ENCODE results near the gene MSH5.
A peak's percentile ranks its signal among the peaks of the same experiment; 100 is the strongest.

Gene MSH5

DNA sequence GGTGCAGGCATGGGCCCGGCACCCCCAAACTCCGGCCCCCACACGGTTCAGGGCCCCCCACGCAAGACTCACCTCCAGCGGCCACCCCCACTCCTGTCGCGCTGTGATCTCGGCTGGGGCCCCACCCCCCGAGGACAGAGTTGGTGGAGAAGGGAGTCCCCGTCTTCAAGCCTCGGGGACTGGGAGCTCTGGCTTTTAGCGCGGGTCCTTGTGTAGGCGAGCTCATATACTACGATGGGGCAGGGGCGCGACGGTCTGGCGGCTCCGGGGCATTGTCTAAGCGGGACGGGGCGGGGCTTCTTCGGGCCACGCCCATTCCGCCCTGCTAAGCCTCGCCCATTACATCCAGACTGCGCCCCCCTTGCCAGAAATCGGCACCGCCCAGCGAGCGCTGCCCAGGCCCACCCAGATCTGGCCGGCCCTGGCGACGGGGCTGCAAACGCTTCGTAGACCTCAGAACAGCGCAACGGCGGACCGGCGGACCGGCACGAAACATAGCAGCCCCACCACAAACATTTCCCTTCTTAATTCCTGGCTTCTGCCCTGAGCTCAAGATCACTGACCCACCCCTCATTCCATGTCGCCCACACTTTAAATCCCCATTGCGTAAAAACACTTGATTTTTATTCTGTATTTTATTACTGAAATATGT is 9.7 kb upstream of the MSH5 start:
- DNase-seq: peak; percentile 54

DNA sequence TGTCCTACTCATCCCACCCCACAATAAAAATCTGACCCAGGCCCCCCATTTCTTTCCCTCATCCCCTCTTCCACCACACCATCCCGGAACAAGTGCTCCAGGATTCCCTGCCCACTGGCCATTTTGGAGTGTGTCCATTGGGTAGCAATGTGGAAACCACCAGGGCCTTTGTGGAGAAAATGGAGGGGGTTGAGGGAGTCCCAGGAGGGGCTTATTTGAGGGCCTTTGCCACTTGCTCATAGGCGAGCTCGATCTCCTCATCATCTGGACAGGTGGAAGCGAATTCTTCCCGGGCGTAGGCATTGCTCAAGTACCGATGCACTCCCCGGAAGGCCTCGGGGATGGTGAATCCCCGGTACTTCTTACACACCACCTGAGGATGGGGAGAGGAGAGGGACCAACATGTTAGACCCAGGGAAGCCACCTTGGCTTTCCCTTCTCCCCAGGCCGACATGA is 9.1 kb upstream of the MSH5 start:
- DNase-seq: no peak

DNA sequence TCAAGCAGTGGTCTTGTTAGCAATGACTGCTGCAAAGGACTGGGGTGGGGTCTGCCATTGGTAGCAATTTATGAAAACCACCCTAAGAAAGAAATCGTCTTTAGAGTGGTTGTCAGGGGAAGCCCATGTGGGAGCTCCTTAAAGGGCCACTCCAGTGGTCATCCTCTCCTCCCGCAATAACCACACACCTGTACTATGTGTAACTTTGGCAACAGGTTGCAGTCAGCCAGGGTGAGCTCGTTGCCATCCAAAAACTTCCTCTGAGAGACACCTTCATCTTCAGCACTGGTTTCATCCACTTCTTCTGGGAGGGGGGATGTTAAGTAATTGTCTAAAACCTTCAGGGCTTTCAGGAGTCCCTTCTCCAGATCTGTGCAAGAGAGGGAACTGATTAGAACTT is 7.8 kb upstream of the MSH5 start:
- no peak for DNase-seq

DNA sequence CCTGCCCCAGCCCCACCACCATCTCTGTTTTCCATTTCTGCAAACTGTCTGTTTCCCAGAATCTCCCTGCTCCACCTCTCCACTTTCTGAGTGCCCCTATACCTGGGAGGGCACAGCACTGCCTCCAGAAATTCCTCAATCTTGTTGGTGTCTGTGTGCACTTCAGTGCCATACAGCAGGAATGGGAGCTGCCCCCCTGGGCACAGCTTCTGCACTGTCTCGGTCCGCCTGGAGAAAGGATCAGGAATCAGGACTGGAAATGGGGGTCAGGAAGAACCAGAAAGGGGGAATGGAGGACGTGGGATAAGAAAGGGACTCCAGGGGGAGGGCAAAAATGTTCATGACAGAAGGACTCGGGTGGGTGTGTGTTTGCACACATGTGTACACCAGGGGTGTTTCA is 6.1 kb upstream of the MSH5 start:
- no peak for DNase-seq

DNA sequence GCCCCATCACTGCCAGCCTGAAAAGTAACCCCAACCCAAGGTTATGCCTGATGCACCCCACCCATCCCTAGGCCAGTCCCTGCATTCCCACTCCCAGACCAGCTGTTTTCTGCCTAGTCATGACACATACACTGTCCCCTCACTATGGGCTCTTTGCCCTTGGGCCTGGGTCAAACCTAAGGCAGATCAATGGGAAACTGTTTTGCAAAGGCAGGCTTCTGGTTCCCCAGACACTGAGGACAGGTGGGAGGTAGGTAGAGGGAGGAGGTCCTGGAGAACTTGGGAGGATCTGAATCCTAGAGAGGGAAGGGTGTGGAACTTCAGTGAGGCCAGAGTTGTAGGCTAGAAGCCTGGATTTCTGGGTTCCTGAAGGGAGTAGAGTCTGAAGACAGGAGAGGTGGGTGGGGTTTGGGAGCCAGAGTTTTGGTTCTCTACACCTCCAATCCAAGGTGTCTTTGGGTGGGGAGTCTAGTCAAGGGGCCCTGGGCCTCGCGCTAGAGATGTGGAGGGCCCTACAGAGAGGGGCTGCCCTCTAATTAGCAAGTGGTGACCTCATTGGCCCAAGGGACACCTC is 5.5 kb upstream of the MSH5 start:
- DNase-seq: no peak

DNA sequence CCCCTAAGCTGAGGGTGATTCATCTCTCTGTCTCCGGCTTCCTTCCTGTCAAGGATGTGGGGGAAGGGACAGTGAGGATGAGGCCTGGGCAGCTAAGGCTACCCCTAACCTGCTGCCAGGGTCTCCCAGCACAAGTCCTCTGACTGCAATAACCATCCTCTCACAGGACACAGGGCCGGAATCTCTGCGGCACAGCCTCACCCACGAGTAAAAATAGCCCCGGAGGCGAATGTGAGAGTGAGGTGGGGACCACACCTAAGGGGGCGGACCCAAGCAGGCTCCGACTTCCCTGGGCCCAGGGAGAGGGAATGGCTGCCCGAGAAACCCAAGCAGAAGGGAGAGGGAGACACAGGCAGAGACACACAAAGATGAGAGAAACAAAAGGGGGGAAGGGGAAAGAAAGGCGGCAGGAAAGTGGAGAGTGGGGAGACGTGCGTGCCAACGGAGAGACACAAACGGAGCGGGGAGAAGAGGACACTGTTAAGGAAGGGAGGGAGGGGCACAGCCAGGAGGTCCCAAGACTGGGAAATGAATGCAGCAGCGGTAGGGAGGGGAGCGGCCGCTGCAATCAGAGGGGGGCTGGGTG is 4.9 kb upstream of the MSH5 start:
- DNase-seq: peak; percentile 40

DNA sequence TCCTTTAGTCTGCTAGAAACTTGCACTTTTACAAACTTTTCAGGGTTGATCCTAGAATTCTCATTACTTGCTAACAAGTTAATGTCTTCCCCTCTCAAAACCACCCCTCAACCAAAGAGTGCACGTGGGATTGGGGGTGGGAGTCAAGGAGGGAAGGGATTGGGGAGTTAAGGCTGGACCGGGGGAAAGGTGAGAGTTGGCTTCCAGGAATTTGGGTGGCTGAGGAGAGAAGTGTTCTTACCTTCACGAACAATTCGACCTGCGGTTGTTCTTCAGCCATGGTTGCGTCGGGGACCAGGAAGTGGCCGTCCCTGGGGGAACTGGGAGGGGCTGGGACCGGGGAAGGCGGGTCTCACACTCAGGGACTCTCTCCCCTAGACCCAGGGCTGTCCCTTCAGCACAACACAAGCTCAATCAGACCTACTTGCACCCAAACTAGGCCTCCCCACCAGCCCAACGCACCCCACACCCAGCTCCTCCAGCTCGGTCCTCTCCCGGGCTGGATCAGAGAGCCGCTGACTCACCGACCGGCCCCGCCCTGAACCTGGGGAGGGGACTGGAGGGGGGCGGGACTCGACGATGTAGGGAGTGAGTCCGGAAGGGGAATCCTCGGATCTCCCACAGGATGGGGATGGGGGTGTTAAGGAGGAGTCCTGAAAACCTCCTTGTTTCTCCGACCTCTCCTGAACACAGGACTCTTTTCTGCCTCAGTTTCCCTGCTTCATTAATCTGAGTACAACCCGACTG is 3.6 kb upstream of the MSH5 start, which contains the start of gene CLIC1:
CLIC1 (minus strand) TSS at position 510 of the 747 bp plus-strand sequence; CDS start at position 280, 230 bp downstream.
- DNase-seq: peak; percentile 47

DNA sequence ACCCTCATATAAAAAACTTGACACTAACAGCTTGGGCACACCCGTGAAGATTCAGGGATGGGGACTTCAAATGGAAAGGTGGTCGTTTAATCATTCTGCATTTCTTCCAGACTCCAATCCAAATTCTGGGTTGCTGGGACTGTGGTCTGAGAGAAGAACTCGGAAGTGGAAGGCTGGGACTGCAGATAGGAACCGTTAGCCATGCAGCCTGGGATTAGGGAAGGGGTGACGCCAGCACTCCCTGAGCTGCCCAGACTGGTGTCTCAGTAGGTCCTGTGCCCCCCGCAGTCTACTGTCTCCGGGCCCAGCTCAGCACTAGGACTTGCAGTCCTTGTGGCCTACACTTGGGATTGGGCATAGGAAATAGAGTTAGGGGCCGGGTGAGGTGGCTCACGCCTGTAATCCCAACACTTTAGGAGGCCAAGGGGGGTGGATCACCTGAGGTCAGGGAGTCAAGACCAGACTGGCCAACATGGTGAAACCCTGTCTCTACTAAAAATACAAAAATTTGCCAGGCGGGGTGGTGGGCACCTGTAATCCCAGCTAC is 3.0 kb upstream of the MSH5 start:
- DNase-seq: no peak

DNA sequence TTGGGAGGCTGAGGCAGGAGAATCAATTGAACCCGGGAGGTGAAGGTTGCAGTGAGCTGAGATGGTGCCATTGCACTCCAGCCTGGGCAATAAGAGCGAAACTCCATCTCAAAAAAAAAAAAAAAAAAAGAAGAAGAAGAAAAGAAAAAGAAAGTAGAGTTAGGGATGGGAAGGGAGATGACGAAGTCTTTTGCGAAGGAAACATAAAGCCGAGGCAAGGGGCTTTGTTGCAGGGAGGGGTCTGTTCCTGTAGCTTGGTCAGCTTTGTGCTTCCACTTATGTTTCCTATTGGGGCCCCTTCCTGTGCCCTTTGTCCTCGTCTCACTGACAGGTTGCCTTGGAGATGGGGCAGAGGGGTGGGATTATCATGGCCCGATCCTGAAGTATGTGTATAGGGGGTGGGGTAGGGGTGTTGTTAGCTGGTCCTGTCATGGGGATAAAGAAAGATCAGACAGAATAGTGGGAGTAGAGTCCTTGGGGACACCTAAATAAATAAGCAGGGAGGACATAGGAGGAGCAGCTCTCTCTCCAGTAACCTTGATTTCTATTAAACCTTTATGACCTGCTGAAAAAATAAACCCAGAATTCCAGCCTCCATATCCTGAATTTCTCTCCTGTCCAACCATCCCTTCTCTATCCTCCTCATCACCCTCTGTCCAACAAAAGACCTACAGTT is 2.4 kb upstream of the MSH5 start:
- no peak for DNase-seq

DNA sequence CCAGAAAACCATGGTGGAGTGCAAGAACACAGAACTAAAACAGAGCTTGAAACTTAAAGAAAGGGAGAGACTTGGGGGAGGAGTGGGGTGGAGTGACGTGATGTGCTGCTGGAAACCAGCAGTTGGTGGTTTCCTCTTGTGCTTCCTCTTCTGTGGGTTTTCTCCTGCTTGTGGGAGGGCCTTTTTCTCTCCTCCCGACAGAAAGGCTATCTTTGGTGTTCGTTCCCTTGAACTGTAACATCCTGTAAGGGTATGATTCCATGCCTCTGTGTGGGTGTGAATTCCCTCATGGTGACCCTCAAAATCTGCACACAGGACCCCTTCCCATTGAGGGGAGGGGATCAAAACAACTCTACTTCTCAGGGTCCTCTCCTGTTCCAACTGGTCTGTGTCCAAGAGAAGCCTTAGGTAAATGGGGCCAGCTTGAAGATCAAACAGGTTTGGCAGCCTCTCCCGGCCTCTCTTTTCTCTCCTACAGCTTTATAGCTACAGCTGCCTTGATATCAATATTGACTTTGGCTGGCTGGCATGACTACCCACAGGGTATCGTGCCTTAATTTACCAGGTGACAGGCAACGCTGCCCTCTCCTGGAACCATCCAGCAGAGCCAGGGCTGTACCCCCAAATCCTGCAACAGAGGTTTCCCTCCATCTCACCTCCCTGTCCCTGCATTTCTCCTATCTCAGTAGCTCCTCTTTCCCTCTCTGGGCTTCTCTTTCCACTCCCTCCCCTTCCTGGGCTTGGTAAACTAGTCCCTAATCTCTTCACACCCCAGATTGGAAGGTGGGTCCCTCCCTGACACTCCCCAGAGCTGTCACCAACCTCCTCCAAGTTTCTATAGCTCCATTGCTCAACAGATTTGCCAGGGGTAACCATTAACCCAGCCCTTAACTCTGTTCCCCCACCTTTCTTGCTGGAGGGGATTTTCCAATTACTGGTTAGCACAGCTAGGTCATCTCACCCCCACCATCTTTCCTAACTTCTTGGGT is 1.5 kb upstream of the MSH5 start:
- DNase-seq: peak; percentile 83

DNA sequence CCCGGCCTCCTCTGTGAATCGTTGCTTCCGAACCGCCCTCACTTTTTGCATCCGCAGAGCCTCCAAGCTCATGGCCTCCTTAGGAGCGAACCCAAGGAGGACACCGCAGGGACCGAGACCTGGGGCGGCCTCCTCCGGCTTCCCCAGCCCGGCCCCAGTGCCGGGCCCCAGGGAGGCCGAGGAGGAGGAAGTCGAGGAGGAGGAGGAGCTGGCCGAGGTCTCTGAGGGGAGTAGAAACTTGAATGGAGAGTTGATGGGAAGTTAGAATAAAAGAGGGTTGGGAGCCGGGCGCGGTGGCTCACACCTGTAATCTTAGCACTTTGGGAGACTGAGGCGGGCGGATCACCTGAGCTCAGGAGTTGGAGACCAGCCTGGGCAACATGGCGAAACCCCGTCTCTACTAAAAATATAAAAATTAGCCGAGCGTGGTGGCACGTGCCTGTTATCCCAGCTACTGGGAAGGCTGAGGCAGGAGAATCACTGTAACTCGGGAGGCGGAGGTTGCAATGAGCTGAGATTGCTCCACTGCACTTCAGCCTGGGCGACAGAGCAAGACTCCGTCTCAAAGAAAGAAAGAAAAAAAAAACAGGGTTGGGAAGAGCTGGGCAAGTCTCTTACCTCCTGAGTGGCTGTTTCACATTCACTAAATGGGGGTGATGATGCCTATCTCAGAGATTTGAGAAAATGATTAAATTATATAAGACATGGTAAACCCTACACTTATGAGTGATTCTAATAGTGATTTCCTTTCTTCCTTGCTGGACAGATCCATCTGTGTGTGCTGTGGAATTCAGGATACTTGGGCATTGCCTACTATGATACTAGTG is 805 bp downstream of the MSH5 start:
- DNase-seq: no peak

DNA sequence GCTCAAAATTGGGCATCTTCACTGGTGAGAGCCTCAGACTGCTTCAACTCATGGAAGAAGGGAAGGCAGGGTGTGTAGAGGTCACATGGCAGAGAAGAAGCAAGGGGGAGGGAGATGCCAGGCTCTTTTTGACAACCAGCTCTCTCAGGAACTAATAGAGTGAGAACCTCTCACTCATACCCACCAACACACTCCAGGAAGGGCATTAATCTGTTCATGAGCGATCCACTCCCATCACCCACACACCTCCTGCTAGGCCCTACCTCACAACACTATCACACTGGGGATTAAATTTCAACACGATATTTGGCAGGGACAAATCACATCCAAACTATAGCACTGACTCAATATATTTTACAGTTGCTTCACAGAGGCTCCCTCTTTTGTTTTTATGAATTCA is 2.0 kb downstream of the MSH5 start:
- no peak for DNase-seq

DNA sequence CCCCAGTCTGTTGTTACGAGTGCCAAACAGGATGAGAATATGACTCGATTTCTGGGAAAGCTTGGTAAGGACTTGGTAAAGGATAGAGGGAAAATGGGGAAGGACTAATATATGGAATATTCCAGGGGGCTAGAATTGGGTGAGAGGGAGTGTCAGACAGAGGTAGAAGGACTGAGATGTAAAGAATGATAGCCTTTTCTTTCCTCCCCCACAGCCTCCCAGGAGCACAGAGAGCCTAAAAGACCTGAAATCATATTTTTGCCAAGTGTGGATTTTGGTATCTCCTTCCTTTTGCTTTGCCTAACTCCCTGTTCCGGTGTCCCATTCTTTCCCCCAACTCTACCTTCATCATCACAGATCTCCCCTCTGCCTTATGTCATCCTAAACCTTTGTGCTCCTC is 3.1 kb downstream of the MSH5 start:
- DNase-seq: no peak

DNA sequence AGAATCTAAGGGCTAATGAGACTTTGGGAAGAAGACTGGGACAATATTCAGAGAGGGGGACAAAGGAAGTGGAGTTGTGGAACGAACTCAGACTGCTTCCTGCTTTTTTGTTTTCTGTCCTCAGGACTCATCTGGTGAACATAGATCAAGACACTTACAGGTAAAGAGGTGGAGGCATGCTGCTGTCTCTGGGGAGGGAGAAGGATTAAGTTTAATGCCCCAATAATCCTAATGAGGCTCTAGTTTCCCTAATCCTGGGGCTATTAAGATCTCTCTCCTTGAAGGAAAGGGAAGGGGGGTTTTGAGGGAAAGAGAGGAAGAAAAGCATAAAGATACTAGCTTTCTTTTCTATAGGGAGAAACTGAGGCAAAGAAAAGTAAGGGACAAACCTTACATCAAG is 4.6 kb downstream of the MSH5 start:
- no peak for DNase-seq

DNA sequence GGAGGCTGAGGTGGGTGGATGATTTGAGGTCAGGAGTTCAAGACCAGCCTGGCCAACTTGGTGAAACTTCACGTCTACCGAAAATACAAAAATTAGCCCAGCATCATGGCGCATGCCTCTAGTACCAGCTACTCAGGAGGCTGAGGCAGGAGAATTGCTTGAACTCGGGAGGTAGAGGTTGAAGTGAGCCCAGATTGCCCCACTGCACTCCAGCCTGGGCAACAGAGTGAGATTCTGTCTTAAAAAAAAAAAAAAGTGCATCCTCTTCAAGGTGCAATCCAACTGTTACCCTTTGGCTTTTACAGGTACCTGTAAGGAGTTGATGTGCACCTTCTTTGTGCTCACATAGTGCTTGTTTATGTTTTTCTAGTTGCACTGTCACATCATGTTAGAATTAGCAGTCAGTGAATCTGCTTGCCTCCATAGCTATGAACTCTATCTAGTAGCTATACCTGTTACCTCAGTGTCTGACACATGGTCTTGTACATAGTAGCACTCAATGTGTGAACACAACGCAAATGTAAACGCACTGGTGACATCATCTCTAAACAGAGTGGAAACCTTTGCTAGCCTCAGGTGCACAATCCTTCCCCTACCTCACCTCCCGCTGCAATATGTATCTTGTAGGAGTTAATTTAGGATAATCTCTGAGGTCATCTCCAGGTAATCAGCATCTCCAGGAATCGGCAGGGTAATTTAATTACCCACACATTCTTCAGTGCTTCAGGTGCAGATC is 9.7 kb downstream of the MSH5 start:
- no peak for DNase-seq

DNA sequence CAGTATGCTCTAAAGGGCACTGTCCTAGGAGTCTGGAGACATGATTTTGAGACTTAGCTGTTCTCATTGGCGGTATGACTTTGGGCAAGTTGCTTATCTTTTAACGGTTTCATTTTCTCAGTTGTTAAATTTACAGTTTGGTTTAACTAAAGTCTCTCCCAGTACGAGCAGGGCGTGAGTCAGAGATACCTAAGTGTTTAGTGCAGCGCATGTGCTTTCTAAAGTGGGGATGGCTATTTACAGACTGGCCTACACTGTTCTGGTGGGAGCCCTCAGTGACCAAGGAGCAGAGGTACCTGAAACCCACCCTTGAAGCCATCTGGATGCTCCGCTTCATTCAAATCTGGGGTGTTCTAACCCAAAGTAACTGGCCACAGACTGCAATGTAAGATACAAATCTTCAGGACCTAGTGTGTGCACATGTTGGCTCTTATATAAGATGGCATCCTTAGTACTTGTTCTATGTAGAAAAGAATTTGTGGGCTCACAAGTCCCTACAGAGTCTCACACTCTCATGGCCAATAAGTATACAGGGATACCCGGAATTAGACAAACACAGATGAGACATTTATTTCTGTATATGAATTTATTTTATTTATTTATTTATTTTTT is 10.7 kb downstream of the MSH5 start:
- no peak for DNase-seq

DNA sequence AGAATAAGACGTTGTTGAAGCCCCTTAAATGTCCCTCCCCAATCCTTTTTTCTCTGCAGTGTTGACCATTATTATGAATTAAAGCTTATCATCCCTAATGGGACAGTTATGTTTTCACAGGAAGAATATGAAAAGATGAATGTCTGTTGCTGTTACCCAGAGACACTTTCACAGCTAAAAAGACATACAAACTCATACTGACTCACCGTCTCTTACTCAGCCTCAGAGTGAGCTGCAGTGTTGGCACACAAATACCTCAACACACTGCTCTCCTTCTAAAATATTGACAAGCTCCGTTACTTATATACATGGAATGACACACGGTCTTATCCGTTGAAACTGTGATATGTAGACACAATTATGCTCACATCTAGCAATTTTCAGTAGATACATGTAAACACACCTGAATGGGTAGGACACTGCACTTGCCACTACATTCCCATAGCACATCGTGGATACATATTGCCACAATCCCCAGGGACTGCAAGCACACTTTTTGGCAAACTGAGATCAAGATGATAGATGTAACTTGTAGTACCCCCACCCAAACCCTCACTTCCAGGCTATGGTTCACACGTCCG is 13.0 kb downstream of the MSH5 start:
- no peak for DNase-seq

DNA sequence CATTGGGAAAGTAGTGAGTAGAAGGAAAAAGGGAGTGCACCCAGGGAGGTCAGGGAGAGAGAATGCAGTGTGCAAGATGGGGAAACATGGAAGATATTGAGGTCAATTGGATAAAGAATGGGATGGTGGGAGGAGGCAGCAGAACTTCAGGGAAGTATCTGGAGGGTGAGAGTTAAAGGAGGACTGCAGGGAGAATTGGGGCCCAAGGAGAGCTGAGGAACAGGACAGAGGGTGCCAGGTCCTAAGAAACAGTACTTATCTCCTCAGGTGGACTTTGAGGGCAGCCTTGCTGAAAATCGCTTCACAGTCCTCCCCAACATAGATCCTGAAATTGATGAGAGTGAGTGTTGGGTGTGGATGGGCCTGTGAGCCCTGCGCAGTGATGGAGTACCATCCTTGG is 18.5 kb downstream of the MSH5 start:
- DNase-seq: no peak

DNA sequence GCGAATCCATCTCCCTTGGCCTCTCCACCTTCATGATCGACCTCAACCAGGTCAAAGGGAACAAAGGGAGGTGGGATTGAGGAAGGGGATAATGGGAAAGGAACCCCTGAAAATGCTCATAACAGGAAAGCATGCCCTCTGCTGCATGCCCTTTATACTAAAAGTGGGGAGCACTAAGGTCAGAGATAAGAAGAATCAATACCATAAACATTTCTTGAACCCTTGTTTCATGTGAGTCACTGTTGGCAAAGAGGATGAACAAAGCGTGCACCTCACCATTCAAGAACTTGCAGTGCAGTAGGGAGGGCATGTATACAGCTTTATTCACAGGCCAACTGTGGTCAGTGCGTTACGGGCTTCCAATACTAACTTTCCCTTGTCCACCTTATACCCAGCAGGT is 21.0 kb downstream of the MSH5 start:
- DNase-seq: no peak
